ENCODE results near the gene ABR.
A peak's percentile ranks its signal among the peaks of the same experiment; 100 is the strongest.
"Not testable (repeated sequence)": the region's sequence is repeated elsewhere in the genome, so short reads cannot be mapped to it uniquely, and the experiment has no call there.

Gene ABR

DNA sequence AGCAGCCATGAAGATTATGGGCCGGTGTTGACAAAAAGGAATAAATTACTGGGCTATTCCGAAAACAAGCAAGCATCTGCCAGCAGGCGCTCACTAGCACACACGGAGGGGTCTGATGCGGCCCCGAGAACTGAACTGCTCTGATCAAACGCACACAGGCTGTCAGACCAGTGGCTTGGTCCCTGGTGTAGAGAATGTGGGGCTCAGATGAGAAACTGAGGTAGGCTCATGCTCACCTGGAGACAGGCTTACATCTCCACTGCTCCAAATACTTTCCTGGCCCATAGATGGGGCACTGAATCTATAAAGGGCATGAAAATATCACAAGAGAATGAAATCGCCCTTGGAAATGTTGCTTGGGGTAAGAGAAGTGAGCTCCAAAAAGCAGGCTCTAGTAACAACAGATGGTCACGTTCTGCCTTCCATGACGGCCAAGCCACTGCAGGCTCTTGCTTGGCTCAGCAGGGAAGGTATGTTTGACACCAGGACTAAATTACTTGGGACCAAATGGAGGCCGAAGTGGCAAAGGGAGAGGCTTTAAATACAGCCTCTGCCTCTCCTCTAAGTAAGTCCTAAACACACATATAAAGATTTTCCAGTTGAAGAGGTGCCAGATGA is 5.4 kb downstream of the ABR start:
- no peak for DNase-seq

DNA sequence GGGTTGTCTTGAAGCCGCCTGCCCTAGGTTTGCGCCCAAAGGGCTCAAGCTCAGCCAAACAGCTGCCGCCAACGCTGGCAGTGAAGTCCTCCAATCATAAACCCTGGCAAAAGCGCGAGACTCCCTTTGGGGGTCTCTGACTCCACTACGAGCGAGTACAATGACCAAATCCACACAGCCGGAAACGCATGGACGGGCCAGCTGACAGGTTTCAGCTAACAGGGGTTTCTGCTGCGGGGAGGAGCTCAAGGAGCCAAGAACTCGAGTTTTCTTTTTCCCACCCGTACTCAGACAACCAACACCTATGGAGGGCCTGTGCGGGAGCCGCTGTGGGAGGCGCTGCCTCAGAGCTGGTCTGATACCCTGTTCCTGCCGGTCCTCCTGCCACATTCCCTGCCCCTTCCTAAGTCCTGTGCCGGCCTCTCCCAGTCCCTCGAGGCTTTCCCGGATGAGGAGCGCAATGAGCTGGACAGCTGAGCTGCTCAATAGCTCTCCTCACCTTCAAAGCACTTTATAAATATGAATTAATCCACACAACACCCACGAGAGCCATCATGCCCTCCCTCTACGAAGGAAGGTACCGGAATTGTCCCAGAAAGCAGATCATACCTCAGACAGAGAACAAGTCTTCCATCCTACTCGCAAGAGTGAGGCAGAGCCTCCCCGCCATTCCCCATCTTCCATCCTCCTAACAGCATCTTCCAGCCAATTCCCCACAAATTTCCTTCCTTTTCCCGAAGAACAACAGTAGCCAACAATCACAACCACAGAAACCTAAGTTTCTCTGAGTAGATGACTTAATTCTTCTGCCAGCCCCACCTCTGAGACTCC is 6.1 kb downstream of the ABR start:
- DNase-seq: no peak

DNA sequence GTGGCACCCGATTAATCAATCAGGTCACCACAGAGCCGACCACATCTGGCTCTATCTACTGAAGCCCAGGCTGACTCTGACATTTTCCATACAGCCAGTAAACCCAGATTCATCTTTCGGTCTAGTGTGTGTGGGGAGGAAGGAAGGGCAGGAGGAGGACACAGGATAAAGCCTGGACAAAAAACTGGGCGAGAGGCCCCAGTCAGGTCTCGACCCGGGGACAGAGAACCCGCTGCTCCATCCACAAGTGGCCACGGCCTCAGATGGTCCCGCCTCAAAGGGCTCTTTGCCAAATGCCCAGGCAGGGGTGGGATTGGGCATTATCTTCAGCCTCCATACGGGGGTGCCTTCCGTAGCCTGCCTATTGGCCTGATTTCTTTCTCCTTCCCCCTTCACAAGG is 7.8 kb downstream of the ABR start:
- no peak for DNase-seq

DNA sequence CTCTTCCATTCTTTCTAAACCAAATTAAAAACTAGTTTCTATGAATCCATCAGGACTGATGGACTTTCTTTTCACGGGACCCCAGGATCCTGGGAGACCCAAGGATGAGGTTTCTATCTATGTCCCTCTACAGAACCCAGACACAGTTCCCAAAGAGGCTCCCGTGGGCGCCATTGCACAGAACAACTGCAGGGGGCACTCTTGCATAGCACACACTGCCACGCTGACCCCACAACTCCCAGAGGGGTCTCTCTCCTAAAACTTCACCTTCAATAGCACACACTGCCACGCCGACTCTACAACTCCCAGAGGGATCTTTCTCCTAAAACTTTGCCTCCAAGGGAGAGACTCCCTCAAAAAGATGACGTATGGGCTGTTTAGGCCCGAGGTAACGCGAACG is 9.0 kb downstream of the ABR start:
- no peak for DNase-seq

DNA sequence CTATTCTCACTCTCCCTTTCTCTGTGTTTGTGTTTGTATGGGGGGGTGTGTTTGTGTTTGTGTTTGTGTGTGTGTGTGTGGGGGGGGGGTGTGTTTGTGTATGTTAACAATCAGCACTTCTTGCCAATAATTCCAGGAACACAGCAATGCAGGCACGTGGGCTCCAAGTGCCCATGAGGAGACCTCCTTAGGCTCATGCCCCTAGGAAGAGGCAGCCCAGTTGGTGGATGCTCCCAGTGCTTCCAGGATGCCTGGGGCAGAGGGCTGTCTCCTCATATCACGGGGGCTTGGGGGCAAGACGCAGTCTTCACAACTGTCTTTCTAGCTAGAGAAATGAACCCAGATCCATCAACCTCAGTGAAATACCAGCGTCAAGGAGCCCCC is 9.9 kb downstream of the ABR start:
- DNase-seq: no peak

- DNase-seq: peak in 31 of 56 donors; percentile 22 to 77 (median 50)
These were observed 10.4 kb downstream of the ABR start for GRCh38 chr17:1169221-1169928.

GRCh38 chr17:1168533-1169220 is 11.1 kb downstream of the ABR start:
- DNase-seq: peak in 35 of 56 donors; percentile 27 to 81 (median 57)

GRCh38 chr17:1166276-1166675 is 13.5 kb downstream of the ABR start:
- no peak for DNase-seq

DNA sequence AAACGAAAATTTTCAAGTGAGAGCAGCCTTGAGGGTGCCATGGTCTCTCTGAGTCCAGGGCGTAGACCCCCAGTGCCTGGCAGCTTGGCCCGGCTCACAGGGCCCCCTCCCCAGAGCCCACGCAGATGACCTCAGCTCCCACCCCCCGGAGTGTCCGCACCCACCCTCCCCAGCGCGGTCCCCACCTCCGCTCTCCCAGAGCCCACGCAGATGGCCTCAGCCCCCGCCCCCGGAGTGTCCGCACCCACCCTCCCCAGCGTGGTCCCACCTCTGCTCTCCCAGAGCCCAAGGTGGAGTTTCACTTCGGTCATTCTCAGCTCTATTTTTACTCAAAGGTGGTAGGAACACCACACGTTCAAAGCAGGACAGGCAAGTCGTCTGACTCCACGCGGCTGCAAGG is 13.9 kb downstream of the ABR start:
- no peak for DNase-seq

DNA sequence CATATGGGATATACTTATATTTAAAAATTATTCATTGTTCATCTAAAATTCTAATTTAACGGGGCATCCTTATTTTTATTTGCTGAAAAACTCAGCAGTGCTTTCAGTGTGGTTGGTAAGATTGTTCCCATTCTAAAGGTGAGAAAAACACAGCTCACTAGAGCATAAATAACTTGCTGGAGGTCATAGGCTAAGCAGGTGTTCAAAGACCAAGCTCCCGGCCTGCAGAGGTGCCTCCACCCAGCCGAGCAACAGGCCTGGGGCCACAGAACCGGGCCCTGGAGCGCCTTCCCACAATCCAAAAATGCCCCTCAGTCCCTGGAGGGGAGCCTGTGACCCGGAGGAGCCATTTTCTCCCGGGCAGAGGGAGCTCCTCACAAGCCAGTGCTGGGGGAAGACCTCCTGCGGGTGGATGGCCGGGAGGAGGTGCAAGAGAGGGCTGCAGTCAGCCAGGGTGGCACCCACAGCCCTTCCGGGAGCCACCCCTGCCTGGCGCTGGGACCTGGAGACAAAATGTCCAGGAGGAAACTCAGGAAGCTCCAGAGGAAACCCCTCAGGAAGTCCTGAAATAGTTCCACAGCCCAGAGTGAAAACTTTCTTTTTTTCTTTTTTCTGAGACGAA is 14.7 kb downstream of the ABR start:
- no peak for DNase-seq

DNA sequence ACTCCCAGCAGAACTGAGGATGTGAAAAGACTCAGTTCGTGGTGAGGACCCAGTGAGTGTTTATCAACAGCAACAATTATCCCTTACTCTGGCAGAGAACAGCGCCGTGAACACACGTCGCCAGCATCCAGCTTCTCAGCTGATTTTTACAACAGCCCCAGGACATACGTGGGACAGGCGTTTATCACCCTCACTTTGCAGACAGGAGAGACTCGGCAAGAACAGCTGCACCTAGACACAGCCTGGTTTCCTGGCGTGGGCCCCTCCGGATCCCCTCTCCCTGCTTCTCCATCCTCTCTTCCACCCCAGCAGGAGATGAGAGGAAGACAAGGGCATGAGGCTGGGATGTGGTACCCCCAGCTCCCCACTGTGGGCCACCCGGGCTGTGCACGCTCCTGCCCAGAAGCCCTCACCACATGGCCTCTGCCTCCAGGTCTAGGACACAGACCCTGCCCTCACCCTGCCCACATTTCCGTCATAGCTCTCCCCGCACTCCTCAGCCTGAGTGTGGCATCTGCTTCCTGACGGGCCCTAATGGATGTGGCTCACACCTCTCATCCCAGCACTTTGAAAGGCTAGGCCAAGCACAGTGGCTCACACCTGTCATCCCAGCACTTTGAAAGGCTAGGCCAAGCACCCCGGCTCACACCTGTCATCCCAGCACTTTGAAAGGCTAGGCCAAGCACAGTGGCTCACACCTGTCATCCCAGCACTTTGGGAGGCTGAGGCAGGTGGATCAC is 17.5 kb downstream of the ABR start:
- no peak for DNase-seq

GRCh38 chr17:1160591-1161390 is 19.0 kb downstream of the ABR start:
- DNase-seq: peak in 11 of 56 donors; percentile 11 to 51 (median 26)

- DNase-seq: no peak
These were observed 20.2 kb downstream of the ABR start for GRCh38 chr17:1159431-1160180.

- no peak for DNase-seq
These were observed 20.9 kb downstream of the ABR start for GRCh38 chr17:1158879-1159278.

- DNase-seq: peak in 1 of 56 donors; percentile 18
These were observed 22.9 kb downstream of the ABR start for GRCh38 chr17:1156864-1157263.

GRCh38 chr17:1154704-1155103 is 25.1 kb downstream of the ABR start:
- DNase-seq: peak in 46 of 56 donors; percentile 27 to 88 (median 64)

DNA sequence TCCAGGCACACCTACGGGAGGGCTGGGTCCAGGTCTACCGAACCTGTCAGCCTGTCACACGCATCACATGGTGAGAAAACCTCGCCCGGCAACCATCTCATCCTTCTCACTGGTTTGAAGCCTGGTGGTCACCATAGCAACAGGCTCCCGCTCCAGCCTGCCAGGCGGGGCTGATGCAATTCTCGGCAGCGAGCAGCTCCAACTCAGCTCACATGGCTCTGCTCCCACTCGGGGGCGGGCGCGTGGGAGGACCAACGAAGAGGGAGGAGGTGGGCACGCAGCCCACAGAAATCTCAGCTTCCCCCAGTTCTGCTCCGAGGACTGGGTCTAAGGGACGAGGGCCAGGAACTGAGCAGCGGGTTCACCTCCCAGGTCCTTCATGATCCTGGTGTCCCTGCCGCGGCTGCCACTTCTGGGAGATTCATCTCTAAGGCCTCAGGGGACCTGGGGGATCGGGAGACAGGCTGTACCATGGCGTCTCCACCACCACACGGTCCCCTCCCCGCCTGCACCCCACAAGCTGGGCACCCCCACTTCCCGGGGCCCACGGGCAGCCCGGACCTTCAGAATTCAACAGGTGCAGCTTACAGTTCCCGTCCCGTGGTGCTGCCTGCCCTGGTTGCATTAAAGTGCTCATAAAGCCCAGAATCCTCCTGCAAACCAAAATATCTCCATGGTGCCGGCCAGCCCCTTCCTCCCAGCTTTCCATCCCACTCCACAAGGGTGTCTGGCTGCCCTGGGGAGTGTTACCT is 25.8 kb downstream of the ABR start:
- DNase-seq: peak in 52 of 56 donors; percentile 35 to 91 (median 78)

GRCh38 chr17:1152582-1152981 is 27.2 kb downstream of the ABR start:
- not testable (repeated sequence) for DNase-seq
